ENCODE results near the gene CHST5.
A peak's percentile ranks its signal among the peaks of the same experiment; 100 is the strongest.

CHST5 gene

GRCh38 chr16:75495076-75495674 is 40.7 kb downstream of the CHST5 start, which contains the start of gene CHST6:
Gene CHST6 (minus strand): TSS chr16:75495441. CDS start chr16:75479828, 15,613 bp downstream.
- no peak within 1 kb of the TSS for H3K4me2 ChIP-seq (ENCODE audit: low read length)
- no peaks in the 10 kb centered on the region for H3K79me2 ChIP-seq (ENCODE audit: low read length)
- H3K36me3 ChIP-seq (replicated peaks; ENCODE audit: low read depth, low read length): no peaks in the 10 kb centered on the region
- no peak for TF ChIP-seq EZH2phosphoT487 (IDR thresholded peaks at IDR 0.05; ENCODE audit: low read depth)
- TF ChIP-seq CTCF (IDR thresholded peaks at IDR 0.05; ENCODE audit: low read depth, low read length): no peak
- no peaks in the 10 kb centered on the region for H4K20me1 ChIP-seq (ENCODE audit: insufficient read depth, low read length)
- H3K9ac ChIP-seq (ENCODE audit: low read length): no peak within 1 kb of the TSS
- H3K4me3 ChIP-seq (ENCODE audit: low read length): no peak within 1 kb of the TSS
- H3K4me1 ChIP-seq (ENCODE audit: low read length): no peaks in the 10 kb centered on the region
- H3K27me3 ChIP-seq (ENCODE audit: low read depth, low read length): no peaks in the 10 kb centered on the region
- no peaks in the 10 kb centered on the region for H3K9me3 ChIP-seq (ENCODE audit: insufficient read depth, low read length)
- no peak within 1 kb of the TSS for H3K27ac ChIP-seq (ENCODE audit: low read length)
- no peak within 1 kb of the TSS for H2AFZ ChIP-seq (ENCODE audit: low read depth, low read length)

- no peaks in the 10 kb centered on the region for H3K4me1 ChIP-seq (ENCODE audit: low read length)
- H3K79me2 ChIP-seq (ENCODE audit: low read length): no peaks in the 10 kb centered on the region
- H3K27ac ChIP-seq (ENCODE audit: low read length): no peak overlapping the region
- H3K9me3 ChIP-seq (ENCODE audit: insufficient read depth, low read length): no peaks in the 10 kb centered on the region
- no peaks in the 10 kb centered on the region for H3K36me3 ChIP-seq (replicated peaks; ENCODE audit: low read depth, low read length)
- H4K20me1 ChIP-seq (ENCODE audit: insufficient read depth, low read length): no peaks in the 10 kb centered on the region
- H3K27me3 ChIP-seq (ENCODE audit: low read depth, low read length): no peaks in the 10 kb centered on the region
- TF ChIP-seq CTCF (IDR thresholded peaks at IDR 0.05; ENCODE audit: low read depth, low read length) (no peak), EZH2phosphoT487 (IDR thresholded peaks at IDR 0.05; ENCODE audit: low read depth) (no peak)
- H3K4me2 ChIP-seq (ENCODE audit: low read length): no peak overlapping the region
- no peak overlapping the region for H2AFZ ChIP-seq (ENCODE audit: low read depth, low read length)
- H3K4me3 ChIP-seq (ENCODE audit: low read length): no peak overlapping the region
- no peak overlapping the region for H3K9ac ChIP-seq (ENCODE audit: low read length)
These were observed 41.2 kb downstream of the CHST5 start for GRCh38 chr16:75494661-75495075.

- H3K27ac ChIP-seq (ENCODE audit: low read length): no peak overlapping the region
- no peaks in the 10 kb centered on the region for H3K36me3 ChIP-seq (replicated peaks; ENCODE audit: low read depth, low read length)
- H3K27me3 ChIP-seq (ENCODE audit: low read depth, low read length): no peaks in the 10 kb centered on the region
- no peak for TF ChIP-seq EZH2phosphoT487 (IDR thresholded peaks at IDR 0.05; ENCODE audit: low read depth)
- no peak for TF ChIP-seq CTCF (IDR thresholded peaks at IDR 0.05; ENCODE audit: low read depth, low read length)
- no peak overlapping the region for H3K4me2 ChIP-seq (ENCODE audit: low read length)
- no peaks in the 10 kb centered on the region for H3K9me3 ChIP-seq (ENCODE audit: insufficient read depth, low read length)
- H4K20me1 ChIP-seq (ENCODE audit: insufficient read depth, low read length): no peaks in the 10 kb centered on the region
- H2AFZ ChIP-seq (ENCODE audit: low read depth, low read length): no peak overlapping the region
- H3K79me2 ChIP-seq (ENCODE audit: low read length): no peaks in the 10 kb centered on the region
- H3K4me3 ChIP-seq (ENCODE audit: low read length): no peak overlapping the region
- no peak overlapping the region for H3K9ac ChIP-seq (ENCODE audit: low read length)
- no peaks in the 10 kb centered on the region for H3K4me1 ChIP-seq (ENCODE audit: low read length)
These were observed 41.7 kb downstream of the CHST5 start for GRCh38 chr16:75494184-75494583.

GRCh38 chr16:75491876-75492275 is 44.0 kb downstream of the CHST5 start:
- H3K4me3 ChIP-seq (ENCODE audit: low read length): no peak overlapping the region
- TF ChIP-seq CTCF (IDR thresholded peaks at IDR 0.05; ENCODE audit: low read depth, low read length) (peak; percentile 27), EZH2phosphoT487 (IDR thresholded peaks at IDR 0.05; ENCODE audit: low read depth) (no peak)
- H3K4me1 ChIP-seq (ENCODE audit: low read length): no peaks in the 10 kb centered on the region
- no peak overlapping the region for H3K9ac ChIP-seq (ENCODE audit: low read length)
- no peak overlapping the region for H3K27ac ChIP-seq (ENCODE audit: low read length)
- H3K27me3 ChIP-seq (ENCODE audit: low read depth, low read length): no peaks in the 10 kb centered on the region
- H3K36me3 ChIP-seq (replicated peaks; ENCODE audit: low read depth, low read length): no peaks in the 10 kb centered on the region
- H3K4me2 ChIP-seq (ENCODE audit: low read length): no peak overlapping the region
- H4K20me1 ChIP-seq (ENCODE audit: insufficient read depth, low read length): no peaks in the 10 kb centered on the region
- H2AFZ ChIP-seq (ENCODE audit: low read depth, low read length): no peak overlapping the region
- no peaks in the 10 kb centered on the region for H3K9me3 ChIP-seq (ENCODE audit: insufficient read depth, low read length)
- no peaks in the 10 kb centered on the region for H3K79me2 ChIP-seq (ENCODE audit: low read length)
